GM23248 (cell line): ENCODE measurements around the gene IFNA4.
"Not testable (repeated sequence)": the region's sequence is repeated elsewhere in the genome, so short reads cannot be mapped to it uniquely, and the experiment has no call there.

ENCODE experiments used
- EZH2 ChIP-seq: fragments of 200-600 bp; sonication (generic); IDR thresholded peaks from 2 replicates; pipeline ENCODE4 v1.6.1; 2018; ENCODE audit warnings: antibody characterized with exemption, mild to moderate bottlenecking; ENCODE audit not compliant: insufficient read depth, poor library complexity, severe bottlenecking
- EZH2phosphoT487 ChIP-seq: fragments of 200-600 bp; sonication (generic); IDR thresholded peaks from 2 replicates; pipeline ENCODE4 v1.6.1; 2018; ENCODE audit warnings: antibody characterized with exemption, moderate library complexity, mild to moderate bottlenecking, low read depth; ENCODE audit not compliant: insufficient read depth

GRCh38 chr9:21207043-21207442 is 19.7 kb upstream of the IFNA4 start, which contains the start of gene IFNA10:
- TF ChIP-seq EZH2phosphoT487, EZH2: not testable (repeated sequence)
